Anterior cingulate cortex (tissue), 58 donors: ENCODE data around the gene C5.

ENCODE experiments used
- DNase-seq, 58 donors: peaks; one replicate each; lab custom pipeline; 2025; lab: John Stamatoyannopoulos, UW

Gene C5

DNA sequence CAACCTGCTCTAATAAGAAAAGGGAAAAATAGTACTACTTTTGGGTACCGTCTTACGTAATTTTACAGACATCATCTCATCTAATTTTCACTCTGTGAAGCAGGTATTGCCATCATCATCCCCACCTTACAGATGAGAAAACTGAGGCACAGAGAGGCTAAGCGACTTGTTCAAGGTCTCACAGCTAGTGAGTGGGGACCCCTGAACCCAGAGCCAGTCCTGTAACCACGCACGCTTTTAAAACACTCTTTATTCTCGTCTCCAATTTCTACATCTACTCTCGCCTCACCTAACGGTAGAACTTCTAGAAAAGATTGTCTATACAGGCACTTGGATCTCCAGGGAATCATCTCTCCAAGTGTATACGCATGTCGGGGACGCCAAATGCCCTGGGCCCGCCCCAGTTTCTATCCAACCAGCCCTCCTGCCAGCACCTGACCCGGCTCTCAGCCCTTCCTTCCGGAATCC lies 122.0 kb downstream of the C5 start:
- no peak for DNase-seq

DNA sequence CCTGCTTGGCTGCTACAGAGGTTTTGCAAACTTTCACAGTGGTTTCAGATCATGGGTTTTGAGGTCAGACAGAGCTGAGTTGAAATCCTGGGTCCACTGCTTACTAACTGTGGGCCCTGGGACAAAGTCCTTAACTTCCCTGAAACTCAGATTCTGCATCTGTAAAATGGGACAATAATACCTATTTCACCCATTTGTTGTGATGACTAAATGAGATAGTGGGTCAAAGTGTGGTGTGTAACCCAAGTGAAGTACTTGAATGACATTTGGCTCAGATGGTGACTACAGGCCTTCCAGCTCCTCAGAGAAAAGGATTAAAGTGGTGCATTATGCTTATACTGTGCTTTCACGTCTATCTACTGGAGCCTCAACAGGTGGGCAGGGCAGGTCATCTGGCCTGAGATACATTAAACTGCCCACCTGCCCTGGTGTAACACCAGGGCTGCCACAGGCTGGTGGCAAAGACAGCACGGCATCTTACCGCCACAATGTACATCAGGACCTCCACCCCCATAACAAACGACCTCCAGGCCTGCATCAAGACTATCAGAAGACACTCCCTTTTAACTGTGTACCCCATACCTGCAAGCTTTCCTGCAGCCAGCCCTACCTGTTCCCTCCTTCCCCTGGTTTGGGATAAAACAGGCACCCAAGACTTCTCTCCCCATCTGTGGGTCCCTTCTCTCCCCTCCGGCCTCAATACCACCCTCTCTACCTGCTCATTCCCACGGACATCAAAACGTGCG lies 122.6 kb downstream of the C5 start:
- no peak for DNase-seq

DNA sequence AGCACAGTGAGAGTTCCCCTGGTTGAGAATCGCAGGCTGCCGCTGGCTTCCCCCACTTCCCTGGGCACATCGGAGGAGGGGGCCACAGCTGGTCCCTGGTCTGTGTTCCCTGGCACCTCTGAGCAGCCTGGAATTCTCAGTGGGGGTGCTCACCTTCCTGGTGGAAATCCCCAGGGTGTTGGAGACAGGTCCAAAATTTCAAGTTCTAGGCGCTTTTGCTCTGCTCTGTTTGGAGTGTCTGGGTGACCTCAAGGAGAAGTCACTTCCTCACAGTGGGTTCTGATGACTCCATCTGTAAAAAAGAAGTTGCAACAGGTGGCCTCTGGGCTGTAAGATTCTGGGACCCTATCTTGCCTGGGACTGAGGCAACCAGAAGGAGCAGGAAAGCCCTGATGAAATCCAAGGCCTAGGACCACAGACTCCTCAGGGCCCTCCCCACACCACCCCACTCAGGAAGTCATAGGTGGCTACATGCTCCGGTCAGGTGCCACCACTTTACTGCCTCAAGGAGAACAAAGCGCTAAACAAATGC lies 123.6 kb downstream of the C5 start, which contains the start of gene TRAF1:
Gene TRAF1, minus strand, starts transcription at position 400 of the 532 bp plus-strand sequence. CDS start 721 bp downstream, outside the sequence.
- no peak for DNase-seq

DNA sequence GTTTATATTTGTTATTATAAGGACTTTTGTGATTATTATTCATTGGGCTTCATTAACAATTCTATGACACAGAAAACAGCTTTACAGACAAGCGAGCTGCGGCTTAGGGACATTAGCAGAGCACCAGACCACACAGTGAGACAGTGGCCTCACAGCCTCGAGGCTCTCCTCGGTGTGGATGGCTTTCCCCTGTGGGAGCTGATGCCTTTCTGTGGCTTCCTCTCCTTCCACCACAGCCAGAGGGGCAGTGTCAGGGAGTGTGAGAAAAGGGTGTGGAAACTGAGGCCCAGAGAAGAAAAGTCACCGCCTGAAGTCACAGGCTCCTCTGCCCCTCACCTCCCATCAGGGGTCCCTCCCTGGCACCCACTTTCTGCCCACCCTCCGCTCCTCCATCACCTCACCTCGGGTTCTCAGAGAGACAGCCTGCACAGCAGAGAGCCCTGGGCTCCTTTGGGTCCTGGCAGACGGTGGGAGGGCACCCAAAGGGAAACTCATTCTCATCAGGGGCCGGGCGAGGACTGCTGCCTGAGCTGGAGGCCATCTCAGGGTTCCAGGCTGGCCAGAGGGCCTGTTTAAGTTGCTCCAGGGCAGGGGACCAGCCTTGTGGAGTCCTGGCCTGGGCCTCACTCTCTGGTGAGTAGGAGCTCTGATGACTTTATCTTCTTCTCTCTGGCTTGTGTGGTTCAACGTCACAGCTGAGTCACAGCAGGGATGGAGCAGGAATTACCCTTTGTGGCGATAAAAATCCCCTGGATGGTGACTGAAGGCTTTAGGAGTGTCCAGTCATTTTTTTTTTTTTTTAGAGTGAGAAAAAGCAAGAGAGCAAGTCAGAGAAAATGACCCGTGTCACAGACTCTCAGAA lies 124.3 kb downstream of the C5 start:
- no peak for DNase-seq

DNA sequence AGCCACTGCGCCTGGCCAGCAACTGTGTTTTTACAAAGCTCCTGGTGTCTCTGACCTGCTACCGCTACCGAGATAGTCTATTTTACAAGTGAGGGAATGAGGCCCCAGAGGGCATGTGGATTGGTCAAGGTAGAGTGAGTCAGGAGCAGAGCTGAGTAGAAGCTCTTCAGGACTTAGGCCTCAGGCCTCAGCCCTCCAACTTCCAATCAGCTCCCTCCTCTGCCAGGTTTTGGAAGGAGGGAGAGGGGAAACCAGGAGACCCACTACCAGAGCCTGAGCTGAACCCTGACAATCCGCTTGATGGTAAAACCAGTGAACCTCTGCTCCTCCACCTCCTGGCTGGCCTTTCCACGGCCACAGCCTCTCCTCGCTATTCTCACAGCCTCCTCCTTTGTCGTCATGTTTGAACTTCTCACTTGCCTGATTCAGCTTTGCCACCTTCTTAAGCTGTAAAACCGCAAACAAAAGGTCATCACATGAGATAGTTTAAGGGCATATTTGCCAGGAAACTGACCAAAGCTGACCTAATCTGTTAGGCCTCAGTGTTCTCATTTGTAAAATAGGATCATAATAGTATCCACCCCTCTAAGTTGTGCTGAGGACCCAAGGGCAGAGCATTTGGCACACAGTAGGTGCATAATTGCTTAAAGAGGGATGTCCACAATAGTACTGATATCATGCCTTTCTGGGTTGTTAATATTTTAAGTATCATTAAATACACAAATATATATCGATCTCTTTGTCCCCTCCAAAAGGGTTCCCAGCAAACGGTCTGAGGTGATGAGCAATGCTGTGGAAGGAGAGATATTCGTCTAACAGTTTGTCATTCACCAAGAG lies 125.2 kb downstream of the C5 start:
- DNase-seq = no peak

DNA sequence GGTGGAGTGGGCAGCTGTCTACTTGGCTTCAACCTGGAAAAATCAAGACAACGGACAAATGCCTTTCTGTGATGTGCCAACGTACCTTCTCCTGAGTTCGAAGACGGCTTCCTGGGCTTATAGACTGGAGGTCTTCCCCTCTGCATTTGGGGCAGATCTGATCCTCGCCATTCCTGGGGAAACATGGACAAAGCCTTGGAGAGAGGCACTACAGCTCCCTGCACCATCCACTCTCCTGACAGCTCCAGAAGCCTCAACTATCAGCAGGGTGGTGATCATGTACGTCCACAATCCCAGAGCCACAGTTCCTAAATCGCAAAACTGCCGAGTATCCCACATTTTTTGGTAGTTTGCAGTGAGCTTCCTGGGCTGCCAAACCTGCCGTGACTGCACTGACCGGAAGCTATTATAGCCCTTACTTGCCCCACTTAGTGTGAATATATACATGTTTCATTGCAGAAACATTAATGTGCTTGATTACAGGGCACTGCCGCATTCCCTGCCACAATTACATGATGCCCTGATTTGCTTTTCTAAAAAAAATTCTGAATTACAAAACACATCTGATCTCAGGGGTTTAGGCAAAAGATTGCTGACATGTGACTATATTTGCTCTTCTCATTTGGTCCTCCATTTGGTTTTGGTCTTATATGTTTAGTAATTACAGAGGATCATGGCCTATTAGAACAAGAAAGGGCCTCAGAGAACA lies 126.3 kb downstream of the C5 start:
- no peak for DNase-seq

DNA sequence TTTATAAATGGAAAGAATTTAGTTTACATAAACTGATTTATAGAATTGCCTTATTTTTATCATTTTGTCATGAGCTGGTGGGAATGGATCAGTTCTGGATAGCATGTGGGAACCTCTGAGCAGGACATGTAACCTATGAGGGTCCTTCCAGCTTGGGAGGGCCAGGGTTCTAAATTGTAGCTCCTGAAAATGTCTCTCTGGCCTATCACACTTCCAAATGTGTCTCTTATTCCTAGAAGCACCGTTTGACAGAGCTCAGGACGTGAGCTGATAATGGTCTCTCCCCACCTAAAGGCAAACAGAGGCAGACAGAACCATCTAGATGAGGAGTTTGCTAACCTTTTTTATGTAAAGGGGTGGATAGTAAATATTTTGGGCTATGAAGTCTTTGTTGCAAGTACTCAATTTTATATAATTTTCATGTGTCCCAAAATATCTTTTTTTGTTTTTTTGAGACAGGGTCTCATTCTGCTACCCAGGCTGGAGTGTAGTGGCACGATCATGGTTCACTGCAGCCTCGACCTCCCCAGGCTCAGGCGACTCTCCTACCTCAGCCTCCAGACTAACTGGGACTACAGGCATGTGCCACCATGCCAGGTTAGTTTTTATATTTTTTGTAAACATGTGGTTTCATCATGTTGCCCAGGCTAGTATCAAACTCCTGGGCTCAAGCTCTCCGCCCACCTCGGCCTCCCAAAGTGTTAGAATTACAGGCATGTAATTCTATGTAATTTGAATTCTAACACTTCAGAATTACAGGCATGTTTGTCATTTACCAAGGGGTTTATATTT lies 127.5 kb downstream of the C5 start:
- no peak for DNase-seq

DNA sequence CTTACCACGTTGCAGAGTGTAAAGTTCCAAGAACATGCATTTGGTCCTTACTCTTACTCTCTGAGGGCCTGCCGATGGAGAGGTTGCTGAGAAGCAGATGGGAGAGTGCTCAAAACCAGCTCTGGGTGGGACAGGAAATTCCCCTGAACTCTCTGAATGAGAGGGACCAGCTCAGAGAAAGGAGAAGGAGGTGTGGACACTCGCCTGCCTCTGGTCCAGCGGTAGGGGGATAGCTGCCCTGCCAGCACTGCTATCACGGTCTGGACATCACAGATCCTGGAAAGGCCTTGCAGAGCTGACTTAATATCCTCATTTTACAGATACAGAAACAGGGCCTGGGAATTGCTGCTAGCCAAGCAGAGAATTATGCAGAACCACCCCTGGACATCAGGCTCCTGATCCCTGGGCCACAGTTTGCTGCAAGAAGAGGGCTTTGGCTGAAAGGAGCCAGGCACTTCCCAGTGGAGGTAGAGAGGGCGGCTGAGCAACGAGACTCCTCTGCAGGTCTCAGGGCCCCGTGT lies 128.4 kb downstream of the C5 start:
- no peak for DNase-seq

DNA sequence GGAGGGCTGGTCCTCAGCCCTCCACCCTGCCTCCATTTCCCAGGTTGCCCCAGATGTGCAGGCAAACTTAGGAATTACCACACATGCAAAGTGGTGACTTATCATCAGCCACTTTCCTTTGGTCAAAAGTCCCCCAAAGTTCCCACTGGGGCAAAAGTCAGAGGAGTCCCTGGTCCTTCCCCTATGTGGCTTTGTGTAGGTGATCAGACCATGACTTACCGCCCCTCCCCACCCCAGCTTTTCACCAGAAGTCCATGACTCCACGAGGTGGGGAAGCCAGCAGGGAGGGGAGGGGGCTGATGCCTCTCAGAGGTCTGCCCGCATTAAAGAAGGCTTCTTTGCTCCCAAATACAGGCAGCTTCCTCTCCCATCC lies 129.3 kb downstream of the C5 start:
- no peak for DNase-seq

DNA sequence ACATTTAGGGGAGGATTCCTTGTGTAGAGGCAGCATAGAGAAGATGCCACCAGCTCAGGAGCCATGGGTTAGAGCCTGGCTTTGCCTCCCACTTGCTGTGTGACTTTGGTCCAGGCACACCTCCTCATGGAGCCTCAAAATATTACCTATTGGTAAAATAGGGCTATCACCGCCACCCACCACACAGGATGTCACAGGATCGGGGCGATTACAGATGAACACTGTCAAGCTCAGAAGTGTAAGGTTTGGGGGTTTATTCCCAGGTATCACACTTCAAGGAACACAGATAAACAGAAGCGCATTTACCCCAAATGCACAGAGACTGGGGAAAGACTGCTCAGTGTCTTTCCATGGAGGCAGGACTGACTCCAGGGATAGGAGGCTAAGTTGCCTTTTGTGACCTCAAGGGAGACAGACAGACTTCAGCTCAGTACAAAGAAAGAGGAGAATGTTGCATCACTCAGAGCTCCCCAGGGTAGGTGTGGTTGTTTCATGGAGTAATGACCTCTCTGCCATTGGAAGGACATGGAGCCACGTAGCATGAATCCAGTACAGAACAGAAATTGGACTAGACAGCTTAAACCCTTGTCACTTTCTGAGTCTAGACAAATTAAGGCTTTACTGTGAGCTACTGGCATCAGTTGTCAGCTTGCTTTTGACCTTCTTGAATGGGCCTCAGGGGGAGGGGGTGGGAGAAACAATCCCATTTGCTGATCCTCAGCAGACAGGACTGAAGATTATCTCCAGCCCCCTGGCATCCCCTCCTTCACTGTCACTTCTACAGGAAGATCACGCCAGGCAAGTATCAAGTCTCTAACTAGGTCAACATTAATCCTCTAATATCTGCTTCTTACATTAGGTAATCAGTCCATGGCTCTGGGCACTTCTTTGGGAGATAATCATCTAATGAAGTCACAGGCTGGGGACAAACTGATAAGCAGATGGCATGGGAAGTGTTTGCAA lies 130.0 kb downstream of the C5 start:
- DNase-seq = no peak

DNA sequence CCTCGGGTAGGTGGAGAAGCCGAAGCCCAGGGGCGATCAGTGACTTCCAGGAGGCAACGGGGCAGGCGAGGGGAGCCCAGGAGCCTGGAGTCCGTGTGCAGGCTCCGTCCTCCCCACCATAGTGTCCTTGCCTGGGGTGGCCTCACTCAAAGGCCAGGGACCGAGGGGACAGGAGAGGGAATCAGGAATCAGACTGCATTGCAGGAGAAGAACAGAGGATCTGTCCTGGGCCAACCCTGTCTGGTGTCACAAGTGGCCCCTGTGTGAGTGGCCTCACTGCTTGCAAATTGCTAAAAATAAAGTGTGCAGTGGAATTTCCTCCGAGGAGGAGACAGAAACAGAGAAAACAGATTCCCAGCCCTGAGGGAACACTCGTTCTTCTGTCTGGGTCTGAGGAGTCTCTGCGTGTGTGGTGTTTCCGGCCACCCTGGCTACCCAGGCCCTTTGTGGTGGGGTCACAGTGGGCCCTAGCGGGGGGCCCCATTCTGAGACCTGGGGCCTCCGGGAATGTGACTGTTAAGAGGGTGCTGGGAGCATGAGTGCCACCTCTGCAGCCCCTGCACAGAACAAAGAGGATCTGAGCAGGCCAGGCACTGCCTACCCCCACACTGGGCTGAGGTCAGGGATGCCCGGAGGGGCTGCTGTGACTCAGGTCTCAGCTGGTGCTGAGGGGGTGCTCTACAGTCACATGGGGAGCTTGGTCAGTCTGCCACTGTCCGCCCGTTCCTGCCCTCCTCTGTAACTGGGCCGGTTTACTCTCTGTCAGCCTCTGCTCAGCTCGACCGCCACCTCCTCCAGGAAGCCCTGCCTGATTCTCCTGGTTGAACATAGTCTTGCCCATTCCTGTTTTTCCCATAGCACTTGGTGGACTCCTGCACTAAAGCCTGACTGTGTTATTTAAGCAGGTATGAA lies 130.9 kb downstream of the C5 start:
- DNase-seq = peak in 1 of 58 donors; percentile 62

DNA sequence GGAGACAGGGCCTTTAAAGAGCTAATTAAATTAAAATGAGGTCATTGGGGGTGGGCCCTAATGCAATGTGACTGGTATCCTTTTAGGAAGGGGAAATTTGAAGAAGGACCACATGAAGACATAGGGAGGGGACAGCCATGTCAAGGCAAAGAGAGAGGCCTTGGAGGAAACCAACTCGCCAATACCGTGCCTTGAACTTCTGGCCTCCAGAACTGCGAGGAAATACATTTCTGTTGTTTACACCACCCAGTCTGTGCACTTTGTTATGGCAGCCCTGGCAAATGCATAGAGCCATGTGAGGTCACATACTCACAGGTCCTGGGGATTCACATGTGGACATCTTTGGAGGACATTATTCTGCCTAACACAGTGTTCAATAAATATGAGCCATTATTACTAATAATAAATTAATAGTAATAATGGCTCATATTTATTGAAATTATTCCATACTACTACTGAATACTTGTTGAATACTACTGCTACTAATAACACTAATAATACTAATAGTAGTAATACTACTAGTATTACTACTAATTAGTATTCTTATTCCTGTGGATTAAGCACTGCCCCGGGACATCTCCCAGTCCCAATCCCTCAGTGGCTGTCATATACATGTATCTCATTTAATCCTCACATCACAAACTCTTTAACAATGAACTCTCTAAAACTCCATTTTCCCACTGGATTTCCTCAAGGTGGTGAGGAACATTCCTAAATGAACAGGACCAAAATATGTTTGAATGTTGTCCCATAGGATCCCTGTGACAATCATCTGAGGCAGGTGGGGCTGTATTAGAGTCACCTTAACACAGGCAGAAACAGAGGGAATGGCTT lies 131.9 kb downstream of the C5 start:
- DNase-seq = no peak

DNA sequence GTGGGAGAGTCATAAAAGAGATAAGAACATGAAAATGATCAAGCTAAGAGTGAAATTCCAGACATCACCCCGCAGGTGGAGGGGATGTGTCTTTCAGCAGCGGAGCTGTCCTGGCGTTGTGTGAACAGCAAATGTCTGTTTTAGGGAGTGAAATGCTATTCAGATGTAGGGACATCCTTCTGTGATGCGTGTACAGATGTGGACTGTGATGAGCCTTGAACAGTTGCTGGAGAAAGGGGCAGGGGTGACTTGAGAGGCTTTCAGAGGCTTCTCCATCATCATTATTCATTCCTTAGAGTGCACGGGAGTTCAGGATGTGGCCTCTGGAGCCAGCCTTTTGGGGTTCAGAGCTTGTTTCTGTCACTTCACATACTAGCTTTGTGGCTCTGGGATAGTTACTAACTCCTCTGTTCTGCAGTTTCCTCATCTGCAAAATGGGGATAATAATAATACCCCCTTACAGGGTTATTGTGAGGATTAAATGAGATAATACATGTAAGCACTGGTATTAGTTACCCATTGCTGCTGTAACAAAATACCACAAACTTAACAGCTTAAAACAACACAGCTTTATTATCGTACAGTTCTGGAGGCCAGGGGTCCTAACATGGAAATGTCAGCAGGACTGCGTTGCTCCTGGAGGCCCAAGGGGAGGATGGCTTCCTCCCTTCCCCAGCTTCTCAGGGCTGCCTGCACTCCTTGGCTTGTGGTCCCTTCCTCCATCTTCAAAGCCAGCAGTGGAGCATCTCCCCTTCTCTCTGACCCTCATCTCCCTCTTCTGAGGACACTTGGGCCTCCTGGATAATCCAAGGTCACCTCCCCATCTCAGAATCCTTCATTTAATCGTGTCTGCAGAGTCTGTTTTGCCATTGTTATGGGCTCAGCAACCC lies 132.8 kb downstream of the C5 start:
- DNase-seq = no peak

DNA sequence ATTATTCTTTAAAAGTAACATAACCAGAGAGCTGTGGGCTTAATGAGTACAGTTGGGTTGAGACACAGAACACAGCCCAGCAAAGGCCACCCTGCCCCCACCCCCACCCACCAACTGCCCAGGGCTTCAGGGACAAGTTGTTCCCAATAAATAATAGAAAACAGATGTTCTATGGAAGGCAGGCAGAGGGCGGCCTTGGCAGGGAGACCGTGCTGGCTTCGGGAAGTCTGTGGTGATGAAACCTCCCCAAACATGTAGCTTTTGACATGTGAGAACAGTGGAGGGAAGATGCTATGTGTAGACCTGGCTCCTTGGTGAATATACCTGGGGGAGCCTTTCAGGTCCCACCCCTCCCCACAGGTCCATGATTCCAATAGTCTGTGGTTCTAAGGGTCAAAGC lies 133.5 kb downstream of the C5 start:
- peak in 34 of 58 donors; percentile 16 to 73 (median 42) for DNase-seq
